HL-60 (cell line): ENCODE results near the gene PPFIA2.

Source experiments
- CTCF ChIP-seq: IDR thresholded peaks from one replicate; pipeline ENCODE4 v1.5.1; 2011; ENCODE audit warnings: low read length, control low read depth, inconsistent platforms; ENCODE audit not compliant: insufficient read depth
- POLR2AphosphoS5 ChIP-seq: IDR thresholded peaks from 2 replicates; pipeline ENCODE4 v1.6.1; 2012; ENCODE audit warnings: low read depth
- REST ChIP-seq: IDR thresholded peaks from 2 replicates; pipeline ENCODE4 v1.6.1; 2012; ENCODE audit warnings: low read depth; ENCODE audit not compliant: insufficient replicate concordance

GRCh38 chr12:81245458-81245857 is 513.7 kb downstream of the PPFIA2 start:
- TF ChIP-seq CTCF (no peak), POLR2AphosphoS5 (no peak), REST (no peak)
